DND-41 (cell line): ENCODE data around the gene LRPPRC.
"Not testable (repeated sequence)": the region's sequence is repeated elsewhere in the genome, so short reads cannot be mapped to it uniquely, and the experiment has no call there.

ENCODE experiments used
- ATAC-seq: fragments of 200-7000 bp; cut with Tn5 transposase; 3 replicates; pipeline ENCODE4 v1.9.1; 2021; ENCODE audit warnings: low read depth; ENCODE audit not compliant: insufficient read depth
- DNase-seq: peaks from one replicate; pipeline ENCODE4 v3.0.0-alpha.2; 2020
- H2AFZ ChIP-seq: 2 replicates; pipeline ENCODE4 v1.6.0; 2012; ENCODE audit warnings: low read depth, low read length
- H3K27ac ChIP-seq: 2 replicates; pipeline ENCODE4 v1.5.1; 2012; ENCODE audit warnings: low read length, inconsistent platforms
- H3K27me3 ChIP-seq: fragments of 200-600 bp; sonication (generic); 2 replicates; pipeline ENCODE4 v1.6.0; 2012; ENCODE audit warnings: low read length, mild to moderate bottlenecking, inconsistent platforms; ENCODE audit not compliant: insufficient read depth, poor library complexity
- H3K36me3 ChIP-seq: 2 replicates; pipeline ENCODE4 v1.5.1; 2012; ENCODE audit warnings: low read length, inconsistent platforms; ENCODE audit not compliant: insufficient read depth
- H3K4me1 ChIP-seq: 2 replicates; pipeline ENCODE4 v1.5.1; 2012; ENCODE audit warnings: mild to moderate bottlenecking, low read length; ENCODE audit not compliant: insufficient read depth
- H3K4me2 ChIP-seq: 2 replicates; pipeline ENCODE4 v1.6.0; 2012; ENCODE audit warnings: mild to moderate bottlenecking, moderate library complexity, low read length, inconsistent platforms; ENCODE audit not compliant: insufficient read depth
- H3K4me3 ChIP-seq, 2 experiments: fragments of 200-600 bp in 1 of 2; shearing (Covaris generic) in 1 of 2; 2 replicates each; pipeline ENCODE4 v1.5.1; 2012 to 2016; ENCODE audit warnings: inconsistent platforms in 2 of 2, low read length in 2 of 2, mild to moderate bottlenecking in 2 of 2, low read depth in 1 of 2, moderate library complexity in 1 of 2
- H3K79me2 ChIP-seq: 2 replicates; pipeline ENCODE4 v1.6.0; 2012; ENCODE audit warnings: low read length, inconsistent platforms; ENCODE audit not compliant: insufficient read depth
- H3K9ac ChIP-seq: 2 replicates; pipeline ENCODE4 v1.6.0; 2012; ENCODE audit warnings: low read depth, mild to moderate bottlenecking, inconsistent platforms, low read length, moderate library complexity
- H3K9me3 ChIP-seq: 2 replicates; pipeline ENCODE4 v1.5.1; 2012; ENCODE audit warnings: low read length, moderate library complexity, mild to moderate bottlenecking, inconsistent platforms; ENCODE audit not compliant: insufficient read depth, severe bottlenecking
- H4K20me1 ChIP-seq: 2 replicates; pipeline ENCODE4 v1.6.0; 2012; ENCODE audit warnings: low read length; ENCODE audit not compliant: insufficient read depth
- EZH2 ChIP-seq: IDR thresholded peaks from 3 replicates; pipeline ENCODE4 v1.6.1; 2012; ENCODE audit warnings: borderline replicate concordance, low read depth, mild to moderate bottlenecking, moderate library complexity, low read length, inconsistent platforms; ENCODE audit not compliant: severe bottlenecking
- TF ChIP-seq, protein P1 (sequence below): IDR thresholded peaks from 2 replicates; pipeline ENCODE4 v1.5.1; 2012; ENCODE audit warnings: borderline replicate concordance, low read length, moderate library complexity, mild to moderate bottlenecking; ENCODE audit not compliant: poor library complexity, severe bottlenecking; ENCODE audit errors: extremely low read depth

LRPPRC gene

DNA sequence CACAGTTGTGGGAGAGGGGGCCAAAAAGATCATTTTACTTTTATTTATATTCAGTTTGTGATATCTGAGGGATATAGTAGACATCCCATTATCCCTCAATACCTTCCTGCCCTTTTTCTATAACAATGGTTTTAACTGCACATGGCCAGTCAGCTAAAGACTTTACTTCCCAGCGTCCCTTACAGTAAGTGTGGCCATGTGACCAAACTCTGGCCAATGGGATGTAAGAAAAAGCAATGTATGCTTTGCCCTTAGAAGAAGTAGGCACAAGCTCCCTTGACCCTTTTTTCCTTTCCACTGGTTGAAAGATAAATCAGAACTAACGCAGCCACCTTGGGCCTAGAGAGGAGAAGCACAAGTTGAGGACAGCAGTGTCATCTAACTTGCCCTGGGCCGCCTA, 44.6 kb upstream of the LRPPRC start:
- Histone ChIP-seq H3K4me2 (no peak overlapping the region), H3K27me3 (peaks cover 3% of the 10 kb centered on the region), H4K20me1 (no peaks in the 10 kb centered on the region), H2AFZ (no peak overlapping the region), H3K4me1 (peaks cover 6% of the 10 kb centered on the region), H3K9ac (no peak overlapping the region), H3K27ac (no peak overlapping the region), H3K36me3 (no peaks in the 10 kb centered on the region), H3K9me3 (no peaks in the 10 kb centered on the region), H3K4me3 (no peak overlapping the region), H3K79me2 (no peaks in the 10 kb centered on the region)
- ATAC-seq = no peak
- no peak for DNase-seq
- TF ChIP-seq EZH2 = no peak

DNA sequence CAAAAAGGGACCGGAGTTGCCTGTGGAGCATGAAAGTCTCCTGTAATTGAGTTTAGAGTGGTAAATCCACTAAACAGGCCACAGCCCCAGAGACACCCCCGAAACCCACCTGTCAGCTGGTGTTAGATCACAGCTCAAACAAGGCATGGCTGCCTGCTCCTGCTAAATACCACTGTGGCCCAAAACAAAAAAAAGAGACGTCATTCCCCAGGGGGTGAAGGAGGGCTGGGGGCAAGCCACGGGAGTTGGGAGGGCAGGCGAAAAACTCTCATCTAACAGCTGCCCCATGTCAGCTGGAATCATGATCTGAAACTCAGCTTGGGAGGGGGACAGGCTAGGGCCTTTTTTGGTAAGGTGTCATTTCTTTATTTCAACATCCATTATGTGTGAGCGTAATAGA, 42.5 kb upstream of the LRPPRC start:
- DNase-seq (no peak), ATAC-seq (no peak)
- H2AFZ ChIP-seq = no peak overlapping the region
- H3K4me2 ChIP-seq = no peak overlapping the region
- H3K4me3 ChIP-seq = no peak overlapping the region
- TF ChIP-seq, protein P1, sequence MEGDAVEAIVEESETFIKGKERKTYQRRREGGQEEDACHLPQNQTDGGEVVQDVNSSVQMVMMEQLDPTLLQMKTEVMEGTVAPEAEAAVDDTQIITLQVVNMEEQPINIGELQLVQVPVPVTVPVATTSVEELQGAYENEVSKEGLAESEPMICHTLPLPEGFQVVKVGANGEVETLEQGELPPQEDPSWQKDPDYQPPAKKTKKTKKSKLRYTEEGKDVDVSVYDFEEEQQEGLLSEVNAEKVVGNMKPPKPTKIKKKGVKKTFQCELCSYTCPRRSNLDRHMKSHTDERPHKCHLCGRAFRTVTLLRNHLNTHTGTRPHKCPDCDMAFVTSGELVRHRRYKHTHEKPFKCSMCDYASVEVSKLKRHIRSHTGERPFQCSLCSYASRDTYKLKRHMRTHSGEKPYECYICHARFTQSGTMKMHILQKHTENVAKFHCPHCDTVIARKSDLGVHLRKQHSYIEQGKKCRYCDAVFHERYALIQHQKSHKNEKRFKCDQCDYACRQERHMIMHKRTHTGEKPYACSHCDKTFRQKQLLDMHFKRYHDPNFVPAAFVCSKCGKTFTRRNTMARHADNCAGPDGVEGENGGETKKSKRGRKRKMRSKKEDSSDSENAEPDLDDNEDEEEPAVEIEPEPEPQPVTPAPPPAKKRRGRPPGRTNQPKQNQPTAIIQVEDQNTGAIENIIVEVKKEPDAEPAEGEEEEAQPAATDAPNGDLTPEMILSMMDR = no peak
- no peak for TF ChIP-seq EZH2
- no peaks in the 10 kb centered on the region for H3K9me3 ChIP-seq
- no peaks in the 10 kb centered on the region for H3K79me2 ChIP-seq
- peaks cover 3% of the 10 kb centered on the region for H3K27me3 ChIP-seq
- no peak overlapping the region for H3K9ac ChIP-seq
- H3K27ac ChIP-seq = no peak overlapping the region
- H4K20me1 ChIP-seq = no peaks in the 10 kb centered on the region
- H3K36me3 ChIP-seq = no peaks in the 10 kb centered on the region
- no peaks in the 10 kb centered on the region for H3K4me1 ChIP-seq

DNA sequence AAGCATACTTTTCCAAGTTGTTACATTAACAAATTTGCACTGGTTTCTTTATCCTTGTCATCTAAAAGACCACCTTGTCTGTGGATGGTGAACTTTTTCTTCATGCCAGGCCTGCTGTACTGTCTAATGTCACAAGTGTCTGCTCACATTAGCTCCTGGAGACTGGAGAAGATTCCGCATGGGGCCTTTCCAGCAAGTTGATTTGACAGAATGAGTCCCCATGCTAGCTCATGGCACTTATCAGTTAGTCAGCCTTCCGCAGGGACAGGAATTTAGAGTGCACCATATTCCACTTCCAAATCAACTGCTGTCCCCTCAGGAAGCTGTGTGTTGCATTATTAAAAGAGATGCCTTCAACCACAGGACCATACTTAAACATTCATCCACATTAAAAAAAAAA, 41.4 kb upstream of the LRPPRC start:
- TF ChIP-seq EZH2 = no peak
- TF ChIP-seq, protein P1 = no peak
- Histone ChIP-seq H3K4me3 (no peak overlapping the region), H3K9ac (no peak overlapping the region), H3K79me2 (no peaks in the 10 kb centered on the region), H3K9me3 (no peaks in the 10 kb centered on the region), H3K27me3 (peaks cover 3% of the 10 kb centered on the region), H3K4me2 (no peak overlapping the region), H2AFZ (no peak overlapping the region), H3K27ac (no peak overlapping the region), H4K20me1 (no peaks in the 10 kb centered on the region), H3K36me3 (no peaks in the 10 kb centered on the region), H3K4me1 (no peaks in the 10 kb centered on the region)
- no peak for ATAC-seq
- DNase-seq = no peak

DNA sequence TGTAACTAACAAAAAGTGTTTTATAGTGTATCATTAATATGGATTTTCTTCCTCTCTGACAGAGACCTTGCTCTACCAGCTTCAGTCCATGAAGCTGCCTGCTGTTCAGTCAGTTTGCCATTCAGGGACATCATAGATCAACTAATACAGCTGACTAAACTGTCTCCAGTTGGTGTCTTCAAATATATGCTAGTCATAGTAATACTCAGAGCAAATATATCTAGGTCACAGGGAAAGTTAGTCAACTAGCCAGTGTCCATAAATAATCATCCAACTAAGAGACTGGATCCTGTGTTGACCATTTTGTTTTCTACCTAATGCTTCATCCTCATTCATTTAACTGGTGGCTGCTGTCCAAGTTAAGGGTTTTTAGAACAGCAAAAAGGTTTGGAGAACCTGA, 38.2 kb upstream of the LRPPRC start:
- no peak overlapping the region for H2AFZ ChIP-seq
- H4K20me1 ChIP-seq = no peaks in the 10 kb centered on the region
- ATAC-seq (no peak), DNase-seq (no peak)
- no peak overlapping the region for H3K27ac ChIP-seq
- H3K4me3 ChIP-seq = no peak overlapping the region
- H3K4me1 ChIP-seq = no peaks in the 10 kb centered on the region
- H3K9me3 ChIP-seq = no peaks in the 10 kb centered on the region
- TF ChIP-seq, protein P1 = no peak
- TF ChIP-seq EZH2 = no peak
- H3K79me2 ChIP-seq = no peaks in the 10 kb centered on the region
- H3K27me3 ChIP-seq = peaks cover 3% of the 10 kb centered on the region
- no peak overlapping the region for H3K9ac ChIP-seq
- H3K4me2 ChIP-seq = no peak overlapping the region
- H3K36me3 ChIP-seq = no peaks in the 10 kb centered on the region

DNA sequence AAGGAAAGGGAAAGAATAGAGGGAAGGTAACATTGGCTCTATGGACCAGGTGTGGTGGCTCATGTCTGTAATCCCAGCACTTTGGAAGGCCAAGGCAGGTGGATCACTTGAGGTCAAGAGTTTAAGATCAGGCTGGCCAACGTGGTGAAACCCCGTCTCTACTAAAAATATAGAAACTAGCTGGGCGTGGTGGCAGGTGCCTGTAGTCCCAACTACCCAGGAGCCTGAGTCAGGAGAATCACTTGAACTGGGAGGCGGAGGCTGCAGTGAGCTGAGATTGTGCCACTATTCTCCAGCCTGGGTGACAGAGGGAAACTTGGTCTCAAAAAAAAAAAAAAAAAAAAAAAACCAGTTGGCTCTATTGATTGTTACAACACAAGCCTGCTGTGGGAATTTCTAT, 31.3 kb upstream of the LRPPRC start:
- H2AFZ ChIP-seq, H3K27ac ChIP-seq, H3K4me3 ChIP-seq, DNase-seq, H3K79me2 ChIP-seq, H3K4me1 ChIP-seq, H4K20me1 ChIP-seq, H3K4me2 ChIP-seq, H3K27me3 ChIP-seq, H3K9ac ChIP-seq, H3K9me3 ChIP-seq, ATAC-seq, H3K36me3 ChIP-seq: not testable (repeated sequence)
